Liver (tissue), 9 donors: Measurements from ENCODE around the gene PRRG2. TPM values are rescaled to one million over a fixed set of nuclear protein-coding genes. Genes with fewer than 3 reads are reported as not detected.
A peak's percentile ranks its signal among the peaks of the same experiment; 100 is the strongest.

Source experiments
- DNase-seq: peaks from one replicate; pipeline ENCODE4 v3.0.0-alpha.2; 2017; ENCODE audit warnings: low spot score
- H3K27ac ChIP-seq, 2 donors: one replicate each; pipeline ENCODE4 v1.7.0; 2013; ENCODE audit warnings: inconsistent platforms in 2 of 2, low read length in 2 of 2, control low read depth in 1 of 2, low read depth in 1 of 2, mild to moderate bottlenecking in 1 of 2
- H3K27me3 ChIP-seq, 4 donors: one replicate each; pipeline versions ENCODE4 v1.6.1 to v1.7.0; 2013; ENCODE audit warnings: low read length in 3 of 4, inconsistent platforms in 1 of 4, mild to moderate bottlenecking in 1 of 4, moderate library complexity in 1 of 4; ENCODE audit not compliant: control insufficient read depth in 4 of 4, insufficient read depth in 4 of 4
- H3K36me3 ChIP-seq, 4 donors: one replicate each; pipeline versions ENCODE4 v1.6.1 to v1.7.0; 2013; ENCODE audit warnings: low read length in 3 of 4, mild to moderate bottlenecking in 3 of 4, low read depth in 1 of 4, moderate library complexity in 1 of 4; ENCODE audit not compliant: control insufficient read depth in 4 of 4, insufficient read depth in 3 of 4
- H3K4me1 ChIP-seq, 4 donors: one replicate each; pipeline versions ENCODE4 v1.6.1 to v1.7.0; 2013; ENCODE audit warnings: low read length in 3 of 4, mild to moderate bottlenecking in 3 of 4, moderate library complexity in 1 of 4; ENCODE audit not compliant: control insufficient read depth in 4 of 4, insufficient read depth in 4 of 4
- H3K4me3 ChIP-seq, 3 donors: one replicate each; pipeline versions ENCODE4 v1.6.1 to v1.7.0; 2013; ENCODE audit warnings: low read length in 3 of 3, control low read depth in 1 of 3, low read depth in 1 of 3, mild to moderate bottlenecking in 1 of 3
- H3K9ac ChIP-seq, 2 donors: one replicate each; pipeline ENCODE4 v1.7.0; 2013; ENCODE audit warnings: low read length in 2 of 2, mild to moderate bottlenecking in 2 of 2, moderate library complexity in 2 of 2, control low read depth in 1 of 2, low read depth in 1 of 2
- H3K9me3 ChIP-seq, 4 donors: one replicate each; pipeline versions ENCODE4 v1.6.1 to v1.7.0; 2013; ENCODE audit warnings: low read length in 3 of 4; ENCODE audit not compliant: control insufficient read depth in 4 of 4
- EGR1 ChIP-seq, 2 donors: IDR thresholded peaks; 2 replicates each; pipeline ENCODE4 v1.6.1; 2016 to 2018; ENCODE audit warnings: antibody characterized with exemption in 2 of 2, low read depth in 2 of 2
- FOXA1 ChIP-seq: IDR thresholded peaks from 2 replicates; pipeline ENCODE4 v1.6.1; 2016; ENCODE audit warnings: antibody characterized with exemption
- FOXA2 ChIP-seq: IDR thresholded peaks from 2 replicates; pipeline ENCODE4 v1.6.1; 2016; ENCODE audit warnings: antibody characterized with exemption
- GABPA ChIP-seq, 2 donors: IDR thresholded peaks in 1 of 2; conservative IDR thresholded peaks in 1 of 2; 2 replicates each; pipeline ENCODE4 v1.6.1; 2016; ENCODE audit warnings: antibody characterized with exemption in 2 of 2, mild to moderate bottlenecking in 1 of 2, moderate library complexity in 1 of 2
- HNF4A ChIP-seq, 2 donors: conservative IDR thresholded peaks; 2 replicates each; pipeline ENCODE4 v1.6.1; 2016; ENCODE audit warnings: antibody characterized with exemption in 2 of 2, mild to moderate bottlenecking in 2 of 2
- HNF4G ChIP-seq: IDR thresholded peaks from 2 replicates; pipeline ENCODE4 v1.6.1; 2016; ENCODE audit warnings: antibody characterized with exemption
- JUND ChIP-seq, 2 donors: IDR thresholded peaks; 2 replicates each; pipeline ENCODE4 v1.6.1; 2016; ENCODE audit warnings: antibody characterized with exemption in 2 of 2
- NR2F2 ChIP-seq: IDR thresholded peaks from 2 replicates; pipeline ENCODE4 v1.6.1; 2016; ENCODE audit warnings: antibody characterized with exemption
- RAD21 ChIP-seq, 2 donors: IDR thresholded peaks; 2 replicates each; pipeline ENCODE4 v1.6.1; 2016; ENCODE audit warnings: antibody characterized with exemption in 2 of 2, mild to moderate bottlenecking in 2 of 2
- RXRA ChIP-seq, 2 donors: IDR thresholded peaks; 2 replicates each; pipeline ENCODE4 v1.6.1; 2017 to 2018; ENCODE audit warnings: antibody characterized with exemption in 2 of 2, mild to moderate bottlenecking in 1 of 2
- SP1 ChIP-seq: IDR thresholded peaks from 2 replicates; pipeline ENCODE4 v1.6.1; 2018; ENCODE audit warnings: antibody characterized with exemption, mild to moderate bottlenecking
- YY1 ChIP-seq: IDR thresholded peaks from 2 replicates; pipeline ENCODE4 v1.6.1; 2016; ENCODE audit warnings: antibody characterized with exemption, mild to moderate bottlenecking
- WGBS: extraction: QIAGEN DNeasy Blood & Tissue Kit; methylation state at CpG from one replicate; pipeline ENCODE4 v1.1.7; 2013; 5-methylcytosine and 5-hydroxymethylcytosine counted together
- polyA plus RNA-seq, 2 donors: library from polyadenylated mRNA; stranded (reverse) in 1 of 2; unstranded in 1 of 2; fragments of 200-250 nt in 1 of 2; fragments of >200 nt in 1 of 2; fragmentation: Nextera tagmentation in 1 of 2; extraction: Ambion mirVana in 1 of 2; gene quantifications; one replicate each; pipeline versions ENCODE4 v1.2.1 to v1.2.3, GENCODE V29; 2013 to 2015
- total RNA-seq, 2 donors: library from RNA; depleted of rRNA; stranded (reverse); fragments of >200 nt; gene quantifications; one replicate each; pipeline ENCODE4 v1.2.3, GENCODE V29; 2014
- TF ChIP-seq, protein P1 (sequence below): fragments of 150-350 bp; IDR thresholded peaks from 2 replicates; pipeline ENCODE4 v1.5.1; 2017; ENCODE audit warnings: improper control_type of control experiment, low read depth, low read length; ENCODE audit not compliant: missing input control
- TF ChIP-seq, protein P2 (sequence below): IDR thresholded peaks from 2 replicates; pipeline ENCODE4 v1.6.1; 2016; ENCODE audit warnings: antibody characterized with exemption, mild to moderate bottlenecking
- TF ChIP-seq, protein P3 (sequence below): IDR thresholded peaks from 2 replicates; pipeline ENCODE4 v1.6.1; 2016; ENCODE audit warnings: antibody characterized with exemption
- TF ChIP-seq, protein P4 (sequence below): IDR thresholded peaks from 2 replicates; pipeline ENCODE4 v1.6.1; 2016; ENCODE audit warnings: antibody characterized with exemption
- TF ChIP-seq, protein P5 (sequence below): IDR thresholded peaks from 2 replicates; pipeline ENCODE4 v1.6.1; 2016; ENCODE audit warnings: antibody characterized with exemption
- donor health status: healthy.
- donor health status: healthy.
- donor health status: healthy.
- donor health status: healthy.
- donor health status: healthy.

PRRG2 gene
- total and polyA plus RNA-seq, 4 donors, result 1.1 to 2.8 (median 2.1) TPM

DNA sequence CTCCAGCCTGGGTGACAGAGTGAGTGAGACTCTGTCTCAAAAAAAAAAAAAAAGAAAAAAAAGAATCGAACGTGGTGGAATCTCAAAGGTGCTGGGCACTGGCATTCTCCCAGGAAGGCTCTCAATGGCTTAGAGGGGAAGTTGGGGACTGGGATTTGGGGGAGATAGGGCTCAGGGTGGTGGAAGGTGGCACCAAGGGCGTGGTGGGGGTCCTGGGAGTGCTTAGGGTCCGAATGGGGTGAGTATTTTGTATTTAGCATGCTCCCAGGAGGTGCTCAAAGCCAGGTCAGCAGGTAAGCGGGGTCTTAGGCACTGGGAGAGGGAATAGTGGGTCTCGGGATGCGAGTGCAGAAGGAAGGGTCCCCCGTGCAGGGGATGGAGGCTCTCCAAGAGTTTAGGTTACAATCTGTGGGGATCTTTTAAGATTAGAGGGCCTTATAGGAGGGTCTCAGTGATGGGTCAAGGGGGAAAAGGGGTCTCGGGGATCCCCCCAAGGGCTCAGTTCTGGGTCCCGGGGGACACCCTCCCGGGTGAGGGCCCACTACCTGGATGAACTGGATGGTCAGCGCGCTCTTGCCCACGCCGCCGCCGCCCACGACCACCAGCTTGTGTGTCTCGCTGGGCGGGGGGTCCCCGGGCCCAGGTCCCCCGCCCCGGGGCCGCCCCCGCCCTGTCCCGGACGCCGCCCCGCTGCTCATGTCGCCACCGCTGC, 58.4 kb downstream of the PRRG2 start:
- Histone ChIP-seq H3K4me3 (peak overlapping the region in 2 of 3 donors; percentile 36 to 52), H3K9ac (peak overlapping the region; percentile 36 to 65), H3K4me1 (peaks cover 4 to 30% (median 17%) of the 10 kb centered on the region in 4 donors), H3K27ac (peak overlapping the region; percentile 77 to 93), H3K36me3 (no peaks in the 10 kb centered on the region), H3K9me3 (no peaks in the 10 kb centered on the region), H3K27me3 (no peaks in the 10 kb centered on the region)
- WGBS, result 11% methylated on average over 31 of the region's 31 CpGs
- TF ChIP-seq RXRA (IDR thresholded peaks at IDR 0.05) (no peak), SP1 (no peak), EGR1 (IDR thresholded peaks at IDR 0.05; ENCODE audit: low read depth in 2 of 2) (no peak), HNF4G (no peak), FOXA1 (no peak), HNF4A (conservative IDR thresholded peaks at IDR 0.05) (no peak), YY1 (no peak), GABPA (IDR thresholded peaks at IDR 0.05 in 1 of 2, conservative IDR thresholded peaks at IDR 0.05 in 1 of 2) (no peak), RAD21 (IDR thresholded peaks at IDR 0.05) (no peak), NR2F2 (no peak), FOXA2 (no peak), JUND (IDR thresholded peaks at IDR 0.05) (no peak)
- TF ChIP-seq, protein P1, sequence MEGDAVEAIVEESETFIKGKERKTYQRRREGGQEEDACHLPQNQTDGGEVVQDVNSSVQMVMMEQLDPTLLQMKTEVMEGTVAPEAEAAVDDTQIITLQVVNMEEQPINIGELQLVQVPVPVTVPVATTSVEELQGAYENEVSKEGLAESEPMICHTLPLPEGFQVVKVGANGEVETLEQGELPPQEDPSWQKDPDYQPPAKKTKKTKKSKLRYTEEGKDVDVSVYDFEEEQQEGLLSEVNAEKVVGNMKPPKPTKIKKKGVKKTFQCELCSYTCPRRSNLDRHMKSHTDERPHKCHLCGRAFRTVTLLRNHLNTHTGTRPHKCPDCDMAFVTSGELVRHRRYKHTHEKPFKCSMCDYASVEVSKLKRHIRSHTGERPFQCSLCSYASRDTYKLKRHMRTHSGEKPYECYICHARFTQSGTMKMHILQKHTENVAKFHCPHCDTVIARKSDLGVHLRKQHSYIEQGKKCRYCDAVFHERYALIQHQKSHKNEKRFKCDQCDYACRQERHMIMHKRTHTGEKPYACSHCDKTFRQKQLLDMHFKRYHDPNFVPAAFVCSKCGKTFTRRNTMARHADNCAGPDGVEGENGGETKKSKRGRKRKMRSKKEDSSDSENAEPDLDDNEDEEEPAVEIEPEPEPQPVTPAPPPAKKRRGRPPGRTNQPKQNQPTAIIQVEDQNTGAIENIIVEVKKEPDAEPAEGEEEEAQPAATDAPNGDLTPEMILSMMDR, result no peak
- TF ChIP-seq, protein P2, sequence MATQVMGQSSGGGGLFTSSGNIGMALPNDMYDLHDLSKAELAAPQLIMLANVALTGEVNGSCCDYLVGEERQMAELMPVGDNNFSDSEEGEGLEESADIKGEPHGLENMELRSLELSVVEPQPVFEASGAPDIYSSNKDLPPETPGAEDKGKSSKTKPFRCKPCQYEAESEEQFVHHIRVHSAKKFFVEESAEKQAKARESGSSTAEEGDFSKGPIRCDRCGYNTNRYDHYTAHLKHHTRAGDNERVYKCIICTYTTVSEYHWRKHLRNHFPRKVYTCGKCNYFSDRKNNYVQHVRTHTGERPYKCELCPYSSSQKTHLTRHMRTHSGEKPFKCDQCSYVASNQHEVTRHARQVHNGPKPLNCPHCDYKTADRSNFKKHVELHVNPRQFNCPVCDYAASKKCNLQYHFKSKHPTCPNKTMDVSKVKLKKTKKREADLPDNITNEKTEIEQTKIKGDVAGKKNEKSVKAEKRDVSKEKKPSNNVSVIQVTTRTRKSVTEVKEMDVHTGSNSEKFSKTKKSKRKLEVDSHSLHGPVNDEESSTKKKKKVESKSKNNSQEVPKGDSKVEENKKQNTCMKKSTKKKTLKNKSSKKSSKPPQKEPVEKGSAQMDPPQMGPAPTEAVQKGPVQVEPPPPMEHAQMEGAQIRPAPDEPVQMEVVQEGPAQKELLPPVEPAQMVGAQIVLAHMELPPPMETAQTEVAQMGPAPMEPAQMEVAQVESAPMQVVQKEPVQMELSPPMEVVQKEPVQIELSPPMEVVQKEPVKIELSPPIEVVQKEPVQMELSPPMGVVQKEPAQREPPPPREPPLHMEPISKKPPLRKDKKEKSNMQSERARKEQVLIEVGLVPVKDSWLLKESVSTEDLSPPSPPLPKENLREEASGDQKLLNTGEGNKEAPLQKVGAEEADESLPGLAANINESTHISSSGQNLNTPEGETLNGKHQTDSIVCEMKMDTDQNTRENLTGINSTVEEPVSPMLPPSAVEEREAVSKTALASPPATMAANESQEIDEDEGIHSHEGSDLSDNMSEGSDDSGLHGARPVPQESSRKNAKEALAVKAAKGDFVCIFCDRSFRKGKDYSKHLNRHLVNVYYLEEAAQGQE, result no peak
- TF ChIP-seq, protein P3, sequence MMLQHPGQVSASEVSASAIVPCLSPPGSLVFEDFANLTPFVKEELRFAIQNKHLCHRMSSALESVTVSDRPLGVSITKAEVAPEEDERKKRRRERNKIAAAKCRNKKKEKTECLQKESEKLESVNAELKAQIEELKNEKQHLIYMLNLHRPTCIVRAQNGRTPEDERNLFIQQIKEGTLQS, result no peak
- TF ChIP-seq, protein P4, sequence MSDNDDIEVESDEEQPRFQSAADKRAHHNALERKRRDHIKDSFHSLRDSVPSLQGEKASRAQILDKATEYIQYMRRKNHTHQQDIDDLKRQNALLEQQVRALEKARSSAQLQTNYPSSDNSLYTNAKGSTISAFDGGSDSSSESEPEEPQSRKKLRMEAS, result no peak
- TF ChIP-seq, protein P5, sequence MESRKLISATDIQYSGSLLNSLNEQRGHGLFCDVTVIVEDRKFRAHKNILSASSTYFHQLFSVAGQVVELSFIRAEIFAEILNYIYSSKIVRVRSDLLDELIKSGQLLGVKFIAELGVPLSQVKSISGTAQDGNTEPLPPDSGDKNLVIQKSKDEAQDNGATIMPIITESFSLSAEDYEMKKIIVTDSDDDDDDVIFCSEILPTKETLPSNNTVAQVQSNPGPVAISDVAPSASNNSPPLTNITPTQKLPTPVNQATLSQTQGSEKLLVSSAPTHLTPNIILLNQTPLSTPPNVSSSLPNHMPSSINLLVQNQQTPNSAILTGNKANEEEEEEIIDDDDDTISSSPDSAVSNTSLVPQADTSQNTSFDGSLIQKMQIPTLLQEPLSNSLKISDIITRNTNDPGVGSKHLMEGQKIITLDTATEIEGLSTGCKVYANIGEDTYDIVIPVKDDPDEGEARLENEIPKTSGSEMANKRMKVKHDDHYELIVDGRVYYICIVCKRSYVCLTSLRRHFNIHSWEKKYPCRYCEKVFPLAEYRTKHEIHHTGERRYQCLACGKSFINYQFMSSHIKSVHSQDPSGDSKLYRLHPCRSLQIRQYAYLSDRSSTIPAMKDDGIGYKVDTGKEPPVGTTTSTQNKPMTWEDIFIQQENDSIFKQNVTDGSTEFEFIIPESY, result no peak
- no peak for DNase-seq
